T-helper 2 cell treated with Interferon-gamma antibody and Interleukin-4, amounts not matched to agents 5 μg/mL and 100 μg/mL, for 36 hours (primary cell): Measurements from ENCODE around the gene PTTG1IP.

Experiments used
- DNase-seq: peaks from one replicate; pipeline ENCODE4 v3.0.0; 2021; ENCODE audit warnings: low spot score
- H3K27ac Mint-ChIP-seq: one replicate; pipeline ENCODE4 v1.8.0; 2021; ENCODE audit warnings: mild to moderate bottlenecking, mixed read lengths
- H3K27me3 Mint-ChIP-seq: one replicate; pipeline ENCODE4 v1.8.0; 2021; ENCODE audit warnings: low read depth, mixed read lengths
- H3K36me3 Mint-ChIP-seq: one replicate; pipeline ENCODE4 v1.8.0; 2021; ENCODE audit warnings: low read depth, mixed read lengths
- H3K4me1 Mint-ChIP-seq: one replicate; pipeline ENCODE4 v1.8.0; 2021; ENCODE audit warnings: low read depth, mixed read lengths
- H3K4me3 Mint-ChIP-seq: one replicate; pipeline ENCODE4 v1.8.0; 2022; ENCODE audit warnings: mild to moderate bottlenecking, moderate library complexity, mixed read lengths
- H3K9me3 Mint-ChIP-seq: one replicate; pipeline ENCODE4 v1.8.0; 2021; ENCODE audit warnings: mixed read lengths

The PTTG1IP gene

DNA sequence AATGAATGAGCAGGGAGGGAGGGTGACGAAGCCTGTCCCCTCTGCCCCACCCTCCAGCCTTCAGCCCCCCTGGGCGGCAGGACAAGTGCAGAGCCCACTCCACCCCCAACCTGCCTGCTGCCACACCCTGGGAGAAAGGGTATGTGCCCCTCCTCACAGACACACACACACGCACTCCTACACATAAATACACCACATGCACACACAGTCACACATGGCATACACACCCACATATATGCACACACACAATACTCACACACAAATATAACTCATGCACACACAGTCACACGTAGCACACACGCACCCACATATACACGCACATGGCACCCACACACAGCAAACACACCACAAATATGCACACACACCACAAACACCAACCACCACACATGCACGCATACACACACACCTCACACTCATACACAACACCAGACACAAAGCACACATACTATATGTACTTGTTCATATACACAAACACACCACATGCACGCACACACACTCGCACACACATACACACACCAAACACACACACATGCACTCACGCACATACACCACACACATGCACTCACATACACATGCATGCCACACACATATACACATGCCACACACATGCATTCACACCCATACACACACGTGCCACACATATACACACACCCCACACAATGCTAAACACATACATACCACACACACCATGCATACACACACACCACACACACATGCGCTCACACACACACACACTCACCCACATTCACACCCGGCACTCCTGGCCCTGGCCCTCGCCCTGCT, 30.8 kb upstream of the PTTG1IP start:
- Mint-ChIP-seq H3K27me3 (no peaks in the 10 kb centered on the region), H3K4me3 (no peak overlapping the region), H3K27ac (peak overlapping the region; percentile 33), H3K36me3 (peaks cover 60% of the 10 kb centered on the region), H3K4me1 (peaks cover 8% of the 10 kb centered on the region), H3K9me3 (no peaks in the 10 kb centered on the region)
- no peak for DNase-seq

DNA sequence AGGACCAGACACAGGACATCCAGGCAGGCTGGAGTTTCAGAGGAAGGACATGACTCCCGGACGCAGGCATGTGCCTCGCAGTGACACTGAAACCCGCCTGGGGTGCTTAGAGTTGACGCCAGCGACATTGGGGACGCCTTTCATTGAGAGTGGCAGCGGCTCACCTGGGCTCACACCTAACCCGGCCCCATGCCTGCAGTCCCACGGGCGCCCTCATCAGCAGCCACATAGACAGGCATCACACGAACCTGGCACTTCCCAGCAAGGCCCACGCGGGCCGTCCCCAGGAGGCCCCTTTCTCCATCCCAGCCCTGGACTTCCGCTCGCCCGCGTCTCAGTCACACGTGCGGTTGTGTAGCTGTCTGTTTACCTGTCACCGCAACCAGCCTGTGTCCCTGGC, 30.2 kb upstream of the PTTG1IP start:
- no peak overlapping the region for H3K27ac Mint-ChIP-seq
- H3K4me1 Mint-ChIP-seq = peaks cover 6% of the 10 kb centered on the region
- DNase-seq = no peak
- no peaks in the 10 kb centered on the region for H3K27me3 Mint-ChIP-seq
- H3K9me3 Mint-ChIP-seq = no peaks in the 10 kb centered on the region
- H3K4me3 Mint-ChIP-seq = no peak overlapping the region
- peaks cover 55% of the 10 kb centered on the region for H3K36me3 Mint-ChIP-seq

DNA sequence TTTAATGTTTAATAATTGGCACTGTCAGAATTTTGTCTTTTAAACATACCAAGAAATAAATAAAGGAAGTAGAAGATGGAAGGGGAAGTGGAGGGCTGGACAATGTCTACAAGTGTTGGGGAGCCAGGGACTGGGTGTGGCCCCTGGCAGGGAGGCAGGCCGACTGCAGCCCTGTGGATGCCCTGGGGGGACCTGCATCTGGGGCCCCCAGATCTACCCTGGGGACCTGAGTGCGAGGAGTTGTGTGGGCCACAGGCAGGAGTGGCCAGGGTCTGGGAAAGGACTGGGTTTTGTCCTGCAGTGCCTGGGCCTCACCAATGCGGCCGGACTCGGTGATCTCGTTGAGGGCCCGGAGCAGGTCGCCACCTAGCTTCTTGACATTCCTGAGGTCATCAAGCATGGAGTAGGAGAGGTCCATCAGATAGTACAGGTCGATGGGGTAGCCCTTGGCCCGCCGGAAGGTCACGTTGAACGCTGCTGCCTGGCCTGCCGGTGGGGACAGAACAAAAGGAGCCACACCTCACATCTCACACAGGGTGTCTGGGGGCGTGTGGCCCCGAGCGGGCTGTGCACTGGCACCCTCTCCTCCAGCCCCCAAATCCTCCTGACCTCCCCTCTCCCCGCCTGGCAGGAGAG, 29.7 kb upstream of the PTTG1IP start:
- H3K36me3 Mint-ChIP-seq = peaks cover 57% of the 10 kb centered on the region
- H3K27ac Mint-ChIP-seq = no peak overlapping the region

DNA sequence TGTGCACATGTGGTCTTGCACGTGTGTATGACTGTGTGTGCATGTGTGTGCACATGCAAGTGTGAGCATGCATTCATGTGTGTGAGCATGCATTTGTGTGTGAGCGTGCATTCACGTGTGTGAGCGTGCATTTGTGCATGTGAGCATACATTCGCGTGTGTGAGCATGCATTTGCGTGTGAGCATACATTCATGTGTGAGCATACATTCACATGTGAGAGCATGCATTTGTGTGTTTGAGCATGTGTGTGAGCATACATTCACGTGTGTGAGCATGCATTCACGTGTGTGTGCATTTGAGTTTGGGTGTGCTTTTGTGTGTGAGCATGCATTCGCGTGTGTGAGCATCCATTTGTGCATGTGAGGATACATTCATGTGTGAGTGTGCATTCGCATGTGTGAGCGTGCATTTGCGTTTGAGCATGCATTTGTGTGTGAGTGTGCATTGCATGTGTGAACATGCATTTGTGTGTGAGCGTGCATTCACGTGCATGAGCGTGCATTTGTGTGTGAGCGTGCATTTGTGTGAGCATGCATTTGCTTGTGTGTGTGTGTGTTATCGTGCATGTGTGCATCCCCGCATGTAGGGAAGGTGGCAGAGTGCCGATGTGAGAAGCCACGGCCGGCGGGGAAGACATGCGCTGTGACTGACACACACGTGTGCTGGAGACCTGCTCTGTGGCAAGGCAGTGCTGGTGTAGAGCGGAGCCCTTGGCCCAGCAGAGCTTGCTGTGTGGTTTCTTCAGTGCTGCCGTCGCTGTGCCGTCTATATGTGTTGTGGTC, 29.0 kb upstream of the PTTG1IP start:
- no peak for DNase-seq
- Mint-ChIP-seq H3K9me3 (no peaks in the 10 kb centered on the region), H3K36me3 (peaks cover 57% of the 10 kb centered on the region), H3K27ac (no peak overlapping the region), H3K4me1 (peaks cover 10% of the 10 kb centered on the region), H3K4me3 (no peak overlapping the region), H3K27me3 (no peaks in the 10 kb centered on the region)

More for the DNA sequence above, 29.7 kb upstream of the PTTG1IP start:
- H3K4me3 Mint-ChIP-seq = no peak overlapping the region
- H3K4me1 Mint-ChIP-seq = peaks cover 8% of the 10 kb centered on the region
- no peak for DNase-seq
- no peaks in the 10 kb centered on the region for H3K27me3 Mint-ChIP-seq
- no peaks in the 10 kb centered on the region for H3K9me3 Mint-ChIP-seq

DNA sequence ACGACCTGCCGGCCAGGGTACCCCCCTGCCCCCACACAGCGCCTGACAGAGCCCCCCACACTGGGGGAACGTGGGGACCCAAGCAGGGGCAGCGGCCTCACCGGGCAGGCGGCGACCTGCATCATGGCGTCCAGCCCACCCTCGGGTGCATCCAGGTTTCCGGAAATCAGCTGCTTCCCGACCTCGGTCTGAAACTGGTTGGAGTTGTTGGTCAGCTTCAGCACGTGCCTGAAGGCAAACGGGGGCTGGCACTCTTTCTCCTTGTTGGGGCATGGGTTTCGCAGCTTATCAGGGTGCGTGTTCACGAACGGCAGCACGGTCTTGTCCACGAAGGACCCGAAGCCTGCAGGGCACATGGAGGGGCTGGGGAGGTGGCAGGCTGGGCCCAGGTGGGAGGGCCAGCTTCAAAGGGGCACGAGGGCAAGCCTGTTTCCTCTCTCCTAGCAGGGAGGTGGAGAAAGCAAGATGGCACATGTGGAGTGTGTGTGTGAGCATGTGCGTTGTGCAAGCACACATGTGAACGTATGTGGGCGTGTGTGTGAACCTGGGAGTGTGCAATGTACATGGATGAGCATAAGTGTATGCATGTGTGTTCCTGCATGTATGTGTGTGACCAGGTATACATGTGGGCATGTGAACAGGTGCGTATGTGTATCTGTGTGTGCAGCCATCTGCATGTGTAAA, 28.0 kb upstream of the PTTG1IP start:
- Mint-ChIP-seq H3K4me1 (peaks cover 10% of the 10 kb centered on the region), H3K9me3 (no peaks in the 10 kb centered on the region), H3K36me3 (peaks cover 57% of the 10 kb centered on the region), H3K27me3 (no peaks in the 10 kb centered on the region), H3K27ac (no peak overlapping the region), H3K4me3 (no peak overlapping the region)
- no peak for DNase-seq

DNA sequence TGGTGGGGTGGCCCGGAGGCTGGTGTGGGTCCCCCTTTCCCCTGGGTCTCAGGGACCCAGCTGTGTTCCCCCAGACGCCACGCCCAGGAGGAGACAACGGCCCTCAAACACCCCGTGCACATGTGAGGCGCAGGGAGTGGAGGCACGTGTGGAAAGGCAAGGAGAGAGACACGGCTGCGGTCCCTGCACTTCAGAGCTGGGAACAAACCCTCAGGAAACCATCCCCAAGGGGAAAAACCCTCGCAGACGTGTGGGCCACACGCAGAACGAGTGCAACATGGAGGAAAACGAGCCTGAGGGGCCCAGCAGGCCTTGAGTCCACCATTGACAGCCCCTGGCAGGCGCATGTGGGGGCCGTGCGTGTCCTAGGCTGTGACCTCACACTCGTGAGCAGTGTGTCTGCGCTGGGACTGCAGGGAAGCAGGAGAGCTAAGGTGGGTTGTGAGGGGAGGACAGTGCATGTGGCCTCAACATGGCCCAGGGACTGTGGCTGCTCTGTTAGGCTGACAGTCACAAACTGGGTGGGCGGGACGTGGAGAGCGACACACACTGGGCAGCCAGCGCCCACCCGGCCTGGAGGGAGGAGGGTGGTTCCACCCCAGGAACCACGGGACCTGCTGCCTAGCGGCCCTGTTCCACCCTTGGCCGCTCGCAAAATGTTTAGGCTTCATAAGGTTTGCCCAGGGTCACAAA, 27.2 kb upstream of the PTTG1IP start:
- H3K4me1 Mint-ChIP-seq = peaks cover 10% of the 10 kb centered on the region
- H3K27me3 Mint-ChIP-seq = no peaks in the 10 kb centered on the region
- H3K36me3 Mint-ChIP-seq = peaks cover 57% of the 10 kb centered on the region
- no peak for DNase-seq
- no peak overlapping the region for H3K4me3 Mint-ChIP-seq
- H3K27ac Mint-ChIP-seq = no peak overlapping the region
- H3K9me3 Mint-ChIP-seq = no peaks in the 10 kb centered on the region

DNA sequence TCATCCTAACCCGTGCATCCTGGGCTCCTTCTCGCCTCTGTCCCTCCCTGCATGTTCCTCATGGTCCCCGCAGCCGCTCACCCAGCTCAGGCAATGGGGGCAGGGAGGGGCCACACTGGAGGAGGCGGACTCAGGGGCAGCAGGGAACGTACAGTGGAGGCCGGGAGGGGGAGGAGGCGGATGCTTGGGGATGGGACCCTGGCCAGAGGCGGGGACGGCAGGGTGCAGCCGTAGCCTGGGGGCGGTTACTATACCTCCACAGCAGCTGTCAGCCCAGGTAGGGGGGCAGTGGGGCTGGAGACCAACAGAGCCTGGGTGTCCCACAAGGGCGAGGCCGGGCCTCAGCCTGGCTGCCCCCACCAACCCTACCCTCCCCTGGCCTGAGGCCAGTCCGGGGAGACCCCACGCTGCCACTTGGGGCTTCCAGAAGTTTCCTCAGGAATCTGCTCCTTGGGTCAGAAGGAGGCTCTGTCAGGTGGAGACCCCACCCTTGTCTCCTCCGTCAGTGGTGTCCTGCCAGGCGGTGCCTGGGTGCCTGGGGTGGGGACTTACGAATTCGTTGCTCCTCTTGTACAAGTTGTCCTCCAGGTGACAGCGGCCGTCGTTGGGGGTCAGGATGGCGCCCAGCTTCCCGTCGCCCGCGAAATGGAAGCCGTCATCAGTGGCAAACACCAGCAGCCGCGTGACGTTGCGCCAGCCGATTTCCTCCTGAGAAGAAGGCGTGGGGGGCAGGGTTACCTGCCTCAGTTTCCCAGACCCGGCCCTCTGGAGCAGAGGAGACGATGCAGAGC, 26.5 kb upstream of the PTTG1IP start:
- Mint-ChIP-seq H3K9me3 (no peaks in the 10 kb centered on the region), H3K27me3 (no peaks in the 10 kb centered on the region), H3K27ac (no peak overlapping the region), H3K4me1 (peaks cover 10% of the 10 kb centered on the region), H3K4me3 (no peak overlapping the region), H3K36me3 (peaks cover 57% of the 10 kb centered on the region)
- DNase-seq = no peak

DNA sequence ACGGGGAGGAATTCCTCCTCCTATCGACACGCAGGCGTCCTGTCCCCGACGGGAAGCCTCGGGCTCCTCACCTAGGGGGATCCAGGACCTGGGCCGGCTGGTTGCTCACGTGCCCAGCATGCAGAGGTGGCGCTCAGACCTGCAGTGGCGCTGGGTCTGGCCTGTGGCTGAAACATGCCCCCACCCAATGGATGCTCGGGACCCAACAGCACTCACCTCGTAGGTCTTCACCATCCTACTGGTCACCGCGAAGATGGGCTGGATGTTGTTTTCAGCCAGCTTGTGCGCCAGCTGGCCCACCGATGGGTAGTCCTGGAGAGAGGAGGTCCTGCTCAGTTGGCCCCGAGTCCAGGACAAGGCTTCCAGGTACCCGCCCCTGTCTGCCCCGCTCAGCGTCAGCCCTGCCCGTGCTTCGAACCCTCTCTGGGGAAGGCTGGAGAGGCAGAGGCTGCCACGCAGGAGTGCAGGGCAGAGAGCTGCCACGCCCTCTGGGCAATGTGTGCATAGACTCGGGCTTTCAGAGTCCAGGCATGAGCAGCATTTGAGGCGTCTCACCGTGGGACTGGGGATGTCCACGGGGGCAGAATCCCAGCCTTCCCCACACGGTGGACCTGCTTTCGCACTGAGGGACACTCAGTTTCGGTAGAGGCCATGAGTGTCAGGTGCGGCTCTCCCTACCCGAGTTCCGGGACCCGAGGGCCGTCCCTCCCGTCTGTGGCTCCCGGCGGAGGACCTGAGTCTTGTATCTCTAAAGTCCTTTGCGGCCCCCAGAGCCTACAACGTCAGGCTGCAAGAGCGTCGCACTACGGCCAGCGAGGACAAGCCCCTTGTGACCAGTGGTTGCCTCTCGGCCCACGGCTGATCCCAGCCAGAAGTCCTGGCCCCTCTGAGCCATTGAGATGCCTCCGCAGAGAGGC, 25.6 kb upstream of the PTTG1IP start:
- Mint-ChIP-seq H3K4me1 (peaks cover 7% of the 10 kb centered on the region), H3K9me3 (no peaks in the 10 kb centered on the region), H3K27me3 (no peaks in the 10 kb centered on the region), H3K36me3 (peaks cover 50% of the 10 kb centered on the region), H3K4me3 (no peak overlapping the region), H3K27ac (no peak overlapping the region)
- no peak for DNase-seq

DNA sequence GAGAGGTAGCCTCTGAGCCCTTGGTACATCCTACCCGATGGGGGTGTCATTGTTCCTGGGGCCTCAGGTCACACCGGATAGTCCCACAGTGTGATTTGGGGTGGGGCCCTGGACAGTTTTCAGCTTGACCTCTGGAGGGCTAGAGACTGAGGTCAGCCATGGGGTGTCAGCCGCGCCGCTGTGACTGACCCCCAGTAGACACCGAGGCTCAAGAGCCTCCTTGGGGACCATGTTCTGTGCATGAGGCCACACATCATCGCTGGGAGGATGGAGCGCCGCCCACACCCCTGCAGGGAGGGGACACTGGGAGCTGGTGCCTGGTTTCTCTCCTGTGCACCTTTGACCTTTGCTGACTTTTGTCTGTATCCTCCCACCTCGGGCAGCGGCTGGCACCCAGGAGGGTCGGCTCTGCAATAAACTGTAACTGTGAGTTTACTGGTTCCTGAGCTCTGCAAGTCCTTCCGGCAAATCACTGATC, 24.6 kb upstream of the PTTG1IP start:
- H3K4me3 Mint-ChIP-seq = no peak overlapping the region
- H3K4me1 Mint-ChIP-seq = peaks cover 11% of the 10 kb centered on the region
- peaks cover 46% of the 10 kb centered on the region for H3K36me3 Mint-ChIP-seq
- H3K27ac Mint-ChIP-seq = no peak overlapping the region
- DNase-seq = no peak
- H3K9me3 Mint-ChIP-seq = no peaks in the 10 kb centered on the region
- no peaks in the 10 kb centered on the region for H3K27me3 Mint-ChIP-seq

DNA sequence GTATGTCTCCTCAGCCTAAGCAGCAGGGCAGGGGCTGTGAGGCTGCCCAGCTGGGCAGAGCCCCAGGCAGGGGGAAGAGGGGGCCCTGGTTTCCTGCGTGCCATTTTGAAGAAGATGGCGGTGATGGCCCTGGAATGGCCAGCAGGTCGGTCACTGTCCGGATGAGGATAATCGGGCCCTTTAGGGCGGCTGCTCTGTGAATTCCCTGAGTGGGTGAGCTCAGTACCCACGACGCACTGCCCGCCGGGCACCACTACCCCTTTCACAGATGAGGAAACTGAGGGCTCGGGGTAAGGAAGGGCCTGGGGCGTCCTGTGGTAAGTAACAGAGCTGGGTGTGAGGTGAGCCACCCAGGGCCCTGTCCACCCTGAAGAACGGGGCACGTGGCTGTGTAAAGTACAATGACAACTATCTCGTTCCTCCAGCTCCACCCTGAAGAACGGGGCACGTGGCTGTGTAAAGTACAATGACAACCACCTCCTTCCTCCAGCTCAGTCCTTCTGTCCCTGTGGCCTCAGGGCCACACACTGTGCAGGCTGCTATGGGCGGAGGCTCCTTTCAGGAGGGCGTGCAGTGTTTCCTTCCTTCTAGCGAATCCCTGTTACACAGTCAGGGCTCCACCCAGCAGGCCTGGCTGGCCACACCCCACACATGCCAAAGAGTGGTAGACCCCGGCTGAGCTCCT, 24.0 kb upstream of the PTTG1IP start:
- no peak for DNase-seq
- H3K36me3 Mint-ChIP-seq = peaks cover 43% of the 10 kb centered on the region
- no peak overlapping the region for H3K4me3 Mint-ChIP-seq
- H3K9me3 Mint-ChIP-seq = no peaks in the 10 kb centered on the region
- H3K27ac Mint-ChIP-seq = no peak overlapping the region
- no peaks in the 10 kb centered on the region for H3K27me3 Mint-ChIP-seq
- peaks cover 11% of the 10 kb centered on the region for H3K4me1 Mint-ChIP-seq

DNA sequence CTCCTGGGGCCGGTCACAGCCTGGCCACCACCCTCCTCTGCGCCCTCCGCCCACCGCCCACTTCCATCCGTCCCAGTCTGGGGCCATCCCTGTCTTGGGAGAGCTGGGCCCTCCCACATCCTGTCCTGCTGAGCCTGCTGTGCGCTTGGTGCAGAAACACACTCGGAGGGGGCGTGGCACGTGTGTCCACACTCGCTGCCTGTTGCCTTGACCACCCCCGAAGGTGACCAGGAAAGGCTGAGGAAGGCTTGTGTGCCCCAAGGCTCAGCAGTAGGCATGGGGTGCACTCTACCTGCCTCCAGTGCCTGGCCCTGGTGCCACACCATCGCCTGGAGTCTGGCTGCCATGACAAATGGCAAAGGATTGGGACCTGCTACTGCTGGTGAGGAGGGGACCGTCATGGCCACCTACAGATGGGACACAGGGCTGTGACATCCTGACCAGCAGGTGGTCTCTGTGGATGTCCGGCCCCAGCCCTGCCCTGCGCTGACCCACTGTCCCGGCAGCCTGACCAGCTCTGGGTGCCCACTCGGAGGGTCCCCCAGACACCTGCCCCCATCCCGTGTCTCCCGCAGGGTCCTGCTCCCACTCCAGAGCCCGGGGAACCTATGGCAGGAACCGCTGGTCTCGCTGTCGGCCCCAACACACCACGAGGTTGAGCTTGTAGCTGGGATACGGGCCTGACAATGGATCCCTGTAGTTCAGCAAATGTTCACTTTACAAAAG, 23.2 kb upstream of the PTTG1IP start:
- no peaks in the 10 kb centered on the region for H3K27me3 Mint-ChIP-seq
- H3K4me3 Mint-ChIP-seq = no peak overlapping the region
- peaks cover 11% of the 10 kb centered on the region for H3K4me1 Mint-ChIP-seq
- no peak for DNase-seq
- no peak overlapping the region for H3K27ac Mint-ChIP-seq
- H3K9me3 Mint-ChIP-seq = no peaks in the 10 kb centered on the region
- peaks cover 36% of the 10 kb centered on the region for H3K36me3 Mint-ChIP-seq
